Trophoblast cell (in vitro differentiated cells and primary cell): Measurements from ENCODE around the gene XYLT1.
"Not testable (repeated sequence)": the region's sequence is repeated elsewhere in the genome, so short reads cannot be mapped to it uniquely, and the experiment has no call there.

Experiments used
- DNase-seq, 2 donors: peaks; one replicate each; pipeline ENCODE4 v3.0.0-alpha.2; 2016
- H2AFZ ChIP-seq: 2 replicates; pipeline ENCODE4 v1.6.1; 2013; ENCODE audit warnings: low read length, moderate library complexity, mild to moderate bottlenecking; ENCODE audit not compliant: insufficient read depth, poor library complexity
- H2AK5ac ChIP-seq: 2 replicates; pipeline ENCODE4 v1.6.1; 2013; ENCODE audit warnings: mild to moderate bottlenecking, low read length
- H2BK120ac ChIP-seq: 2 replicates; pipeline ENCODE4 v1.6.1; 2013; ENCODE audit warnings: low read length, mild to moderate bottlenecking, moderate library complexity; ENCODE audit not compliant: insufficient read depth, poor library complexity
- H2BK12ac ChIP-seq: 2 replicates; pipeline ENCODE4 v1.6.1; 2013; ENCODE audit warnings: mild to moderate bottlenecking, low read length, moderate library complexity
- H2BK5ac ChIP-seq: 2 replicates; pipeline ENCODE4 v1.6.1; 2013; ENCODE audit warnings: low read length, low read depth, moderate library complexity, mild to moderate bottlenecking; ENCODE audit not compliant: poor library complexity
- H3K14ac ChIP-seq: 2 replicates; pipeline ENCODE4 v1.6.1; 2013; ENCODE audit warnings: mild to moderate bottlenecking, low read length
- H3K18ac ChIP-seq: 2 replicates; pipeline ENCODE4 v1.6.1; 2013; ENCODE audit warnings: mild to moderate bottlenecking, low read length
- H3K23ac ChIP-seq: 2 replicates; pipeline ENCODE4 v1.6.1; 2013; ENCODE audit warnings: low read length
- H3K27ac ChIP-seq: 2 replicates; pipeline ENCODE4 v1.5.1; 2013; ENCODE audit warnings: low read depth, mild to moderate bottlenecking, inconsistent platforms, low read length, moderate library complexity
- H3K27me3 ChIP-seq: 2 replicates; pipeline ENCODE4 v1.6.1; 2013; ENCODE audit warnings: inconsistent platforms, mild to moderate bottlenecking, low read length, moderate library complexity; ENCODE audit not compliant: insufficient read depth
- H3K36me3 ChIP-seq, 2 experiments: 1 replicate in 1 of 2; 2 replicates in 1 of 2; pipeline ENCODE4 v1.6.1; 2013; ENCODE audit warnings: low read length in 2 of 2, mild to moderate bottlenecking in 2 of 2, moderate library complexity in 1 of 2; ENCODE audit not compliant: insufficient read depth in 2 of 2, control insufficient read depth in 1 of 2
- H3K4ac ChIP-seq: 2 replicates; pipeline ENCODE4 v1.6.1; 2013; ENCODE audit warnings: low read depth, mild to moderate bottlenecking, low read length, moderate library complexity
- H3K4me1 ChIP-seq, 2 experiments: 1 replicate in 1 of 2; 2 replicates in 1 of 2; pipeline ENCODE4 v1.6.1; 2013; ENCODE audit warnings: low read length in 2 of 2, mild to moderate bottlenecking in 2 of 2, moderate library complexity in 1 of 2; ENCODE audit not compliant: insufficient read depth in 2 of 2, control insufficient read depth in 1 of 2
- H3K4me2 ChIP-seq: 2 replicates; pipeline ENCODE4 v1.6.1; 2013; ENCODE audit warnings: inconsistent platforms, mild to moderate bottlenecking, low read length, moderate library complexity
- H3K4me3 ChIP-seq: 2 replicates; pipeline ENCODE4 v1.5.1; 2013; ENCODE audit warnings: mild to moderate bottlenecking, low read depth, low read length, inconsistent platforms
- H3K79me1 ChIP-seq: one replicate; pipeline ENCODE4 v1.6.1; 2013; ENCODE audit warnings: low read length
- H3K79me2 ChIP-seq: 2 replicates; pipeline ENCODE4 v1.6.1; 2013; ENCODE audit warnings: low read length, mild to moderate bottlenecking; ENCODE audit not compliant: control insufficient read depth, insufficient read depth, poor library complexity
- H3K9ac ChIP-seq: 2 replicates; pipeline ENCODE4 v1.6.1; 2013; ENCODE audit warnings: mild to moderate bottlenecking, low read length
- H3K9me3 ChIP-seq: 2 replicates; pipeline ENCODE4 v1.6.1; 2013; ENCODE audit warnings: low read depth, mild to moderate bottlenecking, control low read depth, inconsistent platforms, low read length; ENCODE audit not compliant: insufficient read depth
- H4K12ac ChIP-seq: 2 replicates; pipeline ENCODE4 v1.6.1; 2013; ENCODE audit warnings: low read depth, mild to moderate bottlenecking, low read length, moderate library complexity
- H4K8ac ChIP-seq: 2 replicates; pipeline ENCODE4 v1.6.1; 2013; ENCODE audit warnings: low read depth, mild to moderate bottlenecking, low read length, moderate library complexity
- H4K91ac ChIP-seq: one replicate; pipeline ENCODE4 v1.6.1; 2013; ENCODE audit warnings: low read depth, mild to moderate bottlenecking, low read length, moderate library complexity
- WGBS: extraction: QIAGEN DNeasy Blood & Tissue Kit; methylation state at CpG from one replicate; pipeline ENCODE4 v1.1.7; 2013; ENCODE audit warnings: missing lambda C conversion rate; ENCODE audit not compliant: insufficient read length, insufficient coverage; ENCODE audit errors: extremely low coverage; 5-methylcytosine and 5-hydroxymethylcytosine counted together

The XYLT1 gene

DNA sequence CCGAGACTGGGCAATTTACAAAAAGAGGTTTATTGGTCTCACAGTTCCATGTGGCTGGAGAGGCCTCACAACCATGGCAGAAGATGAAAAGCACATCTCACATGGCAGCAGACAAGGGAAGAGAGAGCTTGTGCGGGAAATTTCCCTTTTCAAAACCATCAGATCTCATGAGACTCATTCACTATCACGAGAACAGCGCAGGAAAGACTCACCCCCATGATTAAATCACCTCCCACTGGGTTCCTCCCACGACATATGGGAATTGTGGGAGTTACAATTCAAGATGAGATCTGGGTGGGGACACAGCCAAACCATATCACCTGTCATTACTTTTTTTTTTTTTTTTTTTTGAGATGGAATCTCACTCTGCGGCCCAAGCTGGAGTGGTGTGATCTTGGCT, 60.4 kb downstream of the XYLT1 start:
- H3K79me1 ChIP-seq, H4K91ac ChIP-seq, H3K4me2 ChIP-seq, H3K18ac ChIP-seq, H4K8ac ChIP-seq, H3K79me2 ChIP-seq, H3K4me3 ChIP-seq, H3K36me3 ChIP-seq, H2BK12ac ChIP-seq, H4K12ac ChIP-seq, H2AFZ ChIP-seq, H3K14ac ChIP-seq, H3K27ac ChIP-seq, H3K27me3 ChIP-seq, H3K9me3 ChIP-seq, H2AK5ac ChIP-seq, H3K9ac ChIP-seq, H3K4me1 ChIP-seq, H2BK5ac ChIP-seq, DNase-seq, H3K23ac ChIP-seq, H2BK120ac ChIP-seq, H3K4ac ChIP-seq: not testable (repeated sequence)
- WGBS, result no CpG with 5 or more reads among the region's 6 CpGs

DNA sequence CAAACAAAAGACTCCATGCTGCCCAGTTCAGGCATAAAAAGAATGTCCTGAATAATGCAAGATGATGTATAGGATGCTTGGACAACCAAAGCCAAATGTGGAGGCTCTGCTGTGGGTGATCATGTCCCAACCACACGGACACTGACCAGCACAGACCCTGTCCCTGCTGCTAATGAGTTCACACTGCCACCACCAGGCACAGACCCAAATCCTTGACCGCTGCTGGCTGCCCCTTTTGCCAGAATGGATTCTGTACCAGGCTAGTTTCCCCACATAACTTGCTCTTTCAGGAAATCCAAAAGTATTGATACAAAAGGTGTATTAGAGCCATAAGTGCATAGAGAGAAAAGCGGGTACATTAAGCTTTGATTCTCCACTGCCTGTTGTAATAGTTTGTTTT, 60.9 kb downstream of the XYLT1 start:
- WGBS, result no CpG with 5 or more reads among the region's 3 CpGs
- H4K91ac ChIP-seq, result no peak overlapping the region
- H2BK12ac ChIP-seq, result no peak overlapping the region
- H3K14ac ChIP-seq, result no peak overlapping the region
- H3K9ac ChIP-seq, result no peak overlapping the region
- no peak overlapping the region for H2BK120ac ChIP-seq
- H3K36me3 ChIP-seq, result peaks cover 0 to 2% of the 10 kb centered on the region in 2 experiments
- H3K4me3 ChIP-seq, result no peak overlapping the region
- H3K79me2 ChIP-seq, result peaks cover 2% of the 10 kb centered on the region
- no peak overlapping the region for H3K27ac ChIP-seq
- no peak overlapping the region for H3K4ac ChIP-seq
- H3K79me1 ChIP-seq, result no peaks in the 10 kb centered on the region
- no peaks in the 10 kb centered on the region for H3K9me3 ChIP-seq
- DNase-seq, result no peak
- peaks cover 8 to 9% of the 10 kb centered on the region in 2 experiments for H3K4me1 ChIP-seq
- H3K18ac ChIP-seq, result no peak overlapping the region
- no peak overlapping the region for H2AK5ac ChIP-seq
- H3K23ac ChIP-seq, result no peak overlapping the region
- H3K4me2 ChIP-seq, result no peak overlapping the region
- no peak overlapping the region for H4K8ac ChIP-seq
- H2AFZ ChIP-seq, result no peak overlapping the region
- H4K12ac ChIP-seq, result no peak overlapping the region
- no peaks in the 10 kb centered on the region for H3K27me3 ChIP-seq
- no peak overlapping the region for H2BK5ac ChIP-seq

DNA sequence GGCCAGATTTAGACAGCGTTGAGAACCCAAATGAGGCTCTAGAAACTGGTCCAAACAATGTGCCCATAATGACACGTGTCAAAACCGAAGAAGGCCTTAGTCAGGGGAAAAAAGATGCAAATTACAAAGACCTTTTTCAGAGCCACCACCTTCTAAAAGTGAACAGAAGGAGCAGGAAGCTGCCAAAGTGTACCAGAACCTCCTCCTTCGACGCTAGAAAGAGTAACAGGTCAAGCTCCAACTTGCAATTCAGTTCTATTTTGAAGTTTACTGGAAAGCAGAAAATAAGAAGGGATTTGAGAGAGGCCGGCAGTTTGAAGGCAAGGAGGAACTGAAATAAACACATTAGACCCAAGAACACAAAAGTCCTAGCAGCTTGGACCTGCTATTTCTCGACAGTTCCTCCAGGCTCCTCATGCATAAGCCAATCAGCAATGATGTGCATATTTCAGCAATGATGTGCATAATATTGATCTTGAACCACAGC, 61.8 kb downstream of the XYLT1 start:
- Histone ChIP-seq H3K9me3 (no peaks in the 10 kb centered on the region), H3K4ac (no peak overlapping the region), H3K79me2 (peaks cover 2% of the 10 kb centered on the region), H2BK12ac (no peak overlapping the region), H3K4me2 (no peak overlapping the region), H4K12ac (no peak overlapping the region), H2AFZ (no peak overlapping the region), H3K23ac (no peak overlapping the region), H3K27me3 (no peaks in the 10 kb centered on the region), H4K91ac (no peak overlapping the region), H2AK5ac (no peak overlapping the region), H2BK5ac (no peak overlapping the region), H3K27ac (no peak overlapping the region), H3K9ac (no peak overlapping the region), H3K4me1 (peaks cover 8 to 9% of the 10 kb centered on the region in 2 experiments), H4K8ac (no peak overlapping the region), H3K36me3 (peaks cover 0 to 2% of the 10 kb centered on the region in 2 experiments), H3K4me3 (no peak overlapping the region), H3K18ac (no peak overlapping the region), H3K14ac (no peak overlapping the region), H2BK120ac (no peak overlapping the region), H3K79me1 (no peaks in the 10 kb centered on the region)
- no peak for DNase-seq
- no CpG with 5 or more reads among the region's 7 CpGs for WGBS

DNA sequence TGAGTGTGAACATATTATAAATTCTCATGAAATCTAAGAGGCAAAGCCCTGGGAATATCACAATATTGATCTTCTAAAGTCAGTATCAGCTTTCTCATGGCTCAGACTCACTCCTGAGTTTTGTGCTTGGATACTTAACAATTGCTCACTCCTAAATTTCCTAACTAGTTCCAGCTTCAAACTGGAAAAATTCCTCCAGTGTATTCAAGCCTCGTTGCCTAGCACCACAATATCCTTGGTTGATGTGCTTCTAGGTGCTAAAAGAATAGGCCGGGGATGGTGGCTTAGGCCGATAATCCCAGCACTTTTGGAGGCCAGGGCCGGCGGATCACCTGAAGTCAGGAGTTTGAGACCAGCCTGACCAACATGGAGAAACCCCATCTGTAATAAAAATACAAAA, 62.5 kb downstream of the XYLT1 start:
- Histone ChIP-seq H3K18ac (no peak overlapping the region), H3K27me3 (no peaks in the 10 kb centered on the region), H2AFZ (no peak overlapping the region), H3K14ac (no peak overlapping the region), H3K4me2 (no peak overlapping the region), H3K4me1 (peaks cover 8 to 9% of the 10 kb centered on the region in 2 experiments), H3K4me3 (no peak overlapping the region), H3K23ac (no peak overlapping the region), H2BK120ac (no peak overlapping the region), H3K27ac (no peak overlapping the region), H4K8ac (no peak overlapping the region), H4K12ac (no peak overlapping the region), H4K91ac (no peak overlapping the region), H2AK5ac (no peak overlapping the region), H3K9ac (no peak overlapping the region), H3K79me1 (no peaks in the 10 kb centered on the region), H3K4ac (no peak overlapping the region), H2BK12ac (no peak overlapping the region), H3K36me3 (peaks cover 0 to 2% of the 10 kb centered on the region in 2 experiments), H3K9me3 (no peaks in the 10 kb centered on the region), H3K79me2 (peaks cover 2% of the 10 kb centered on the region), H2BK5ac (no peak overlapping the region)
- no CpG with 5 or more reads among the region's 5 CpGs for whole genome bisulfite sequencing
- DNase-seq, result no peak
